DOHH2 (cell line): Measurements from ENCODE around the gene PTGES.

Experiments used
- H3F3A ChIP-seq: fragments of 200-600 bp; sonication (generic), shearing (Covaris generic); 2 replicates; pipeline ENCODE4 v1.6.0; 2016; ENCODE audit warnings: antibody characterized with exemption, mild to moderate bottlenecking; ENCODE audit not compliant: control insufficient read depth, insufficient read depth
- H3K27ac ChIP-seq: fragments of 200-600 bp; sonication (generic); 2 replicates; pipeline ENCODE4 v1.5.1; 2014; ENCODE audit warnings: low read depth, mild to moderate bottlenecking, low read length, moderate library complexity
- H3K27me3 ChIP-seq: fragments of 200-600 bp; sonication (generic); 2 replicates; pipeline ENCODE4 v1.6.1; 2014; ENCODE audit warnings: mild to moderate bottlenecking, low read length, mixed read lengths; ENCODE audit not compliant: control insufficient read depth
- H3K36me3 ChIP-seq: fragments of 200-600 bp; sonication (generic); 2 replicates; pipeline ENCODE4 v1.6.1; 2014; ENCODE audit warnings: mild to moderate bottlenecking, low read length, moderate library complexity, mixed read lengths; ENCODE audit not compliant: control insufficient read depth
- H3K4me1 ChIP-seq: fragments of 200-600 bp; sonication (generic); 2 replicates; pipeline ENCODE4 v1.6.1; 2014; ENCODE audit warnings: mild to moderate bottlenecking, low read length, mixed read lengths; ENCODE audit not compliant: control insufficient read depth
- H3K4me2 ChIP-seq: fragments of 200-600 bp; sonication (generic); 2 replicates; pipeline ENCODE4 v1.6.0; 2014; ENCODE audit warnings: mild to moderate bottlenecking, low read length, moderate library complexity
- H3K4me3 ChIP-seq: fragments of 200-600 bp; sonication (generic); 2 replicates; pipeline ENCODE4 v1.5.1; 2014; ENCODE audit warnings: mild to moderate bottlenecking, low read length, mixed read lengths
- H3K79me2 ChIP-seq: fragments of 200-600 bp; sonication (generic); 2 replicates; pipeline ENCODE4 v1.6.1; 2014; ENCODE audit warnings: mild to moderate bottlenecking, low read length, mixed read lengths; ENCODE audit not compliant: control insufficient read depth
- H3K9me2 ChIP-seq: fragments of 200-600 bp; sonication (generic); replicated peaks from 2 replicates; pipeline ENCODE4 v1.6.1; 2014; ENCODE audit warnings: mild to moderate bottlenecking, low read length, mixed read lengths; ENCODE audit not compliant: control insufficient read depth
- H3K9me3 ChIP-seq: fragments of 200-600 bp; sonication (generic); 2 replicates; pipeline ENCODE4 v1.6.1; 2014; ENCODE audit warnings: antibody characterized with exemption, low read length, mixed read lengths; ENCODE audit not compliant: control insufficient read depth, insufficient read depth
- H4K20me1 ChIP-seq: fragments of 200-600 bp; sonication (generic); 2 replicates; pipeline ENCODE4 v1.6.0; 2014; ENCODE audit warnings: low read depth, mild to moderate bottlenecking, antibody characterized with exemption, low read length, moderate library complexity; ENCODE audit not compliant: control insufficient read depth, insufficient read depth
- CTCF ChIP-seq: fragments of 200-600 bp; sonication (generic); IDR thresholded peaks from one replicate; pipeline ENCODE4 v1.5.1; 2014; ENCODE audit warnings: antibody characterized with exemption, mild to moderate bottlenecking, low read depth, low read length; ENCODE audit not compliant: poor library complexity, severe bottlenecking
- EZH2phosphoT487 ChIP-seq: fragments of 200-600 bp; sonication (generic); IDR thresholded peaks from 2 replicates; pipeline ENCODE4 v1.6.1; 2017; ENCODE audit warnings: borderline replicate concordance, mild to moderate bottlenecking, antibody characterized with exemption, low read length, moderate library complexity, mixed read lengths

PTGES gene

GRCh38 chr9:129728744-129729143 lies 24.1 kb downstream of the PTGES start:
- no peak overlapping the region for H3K4me2 ChIP-seq

DNA sequence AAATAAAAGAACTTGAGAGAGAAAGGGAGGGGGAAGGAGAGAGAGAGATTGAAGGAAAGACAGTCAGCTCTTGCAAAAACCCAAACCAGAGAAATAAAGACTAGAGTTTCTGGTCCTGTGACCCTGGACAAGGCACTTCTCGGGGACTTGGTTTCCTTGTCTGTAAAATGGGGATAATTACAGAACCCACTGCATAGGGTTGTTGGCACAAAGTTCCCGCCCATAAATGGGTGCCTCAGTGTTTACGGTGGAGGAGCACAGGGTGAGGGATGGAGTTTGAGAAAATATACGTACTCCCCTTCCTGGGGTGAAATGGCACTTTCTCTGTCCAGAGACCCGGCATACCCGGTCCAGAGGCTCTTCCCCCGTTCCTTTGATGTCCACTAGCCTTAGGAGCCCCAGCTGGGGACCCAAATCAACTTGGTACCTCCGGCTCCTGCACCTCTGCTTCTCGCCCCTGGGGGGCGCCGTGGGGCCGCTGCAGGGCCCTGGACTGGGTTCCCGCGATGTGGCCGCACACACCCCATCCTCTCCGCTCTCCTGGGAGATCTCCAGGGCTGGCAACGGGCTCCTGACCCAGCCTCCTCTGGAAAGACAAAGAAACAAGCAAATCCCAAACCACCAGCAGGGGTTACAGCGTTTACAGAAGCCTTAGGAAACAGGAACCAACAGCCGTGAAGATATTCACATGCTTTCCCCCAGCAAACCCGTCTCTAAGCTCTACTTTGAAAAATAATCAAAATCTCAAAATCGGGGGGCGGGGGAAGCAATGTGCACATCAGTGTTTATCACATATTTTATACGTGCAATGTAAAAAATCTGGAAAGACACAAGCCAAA lies 26.3 kb downstream of the PTGES start:
- 0 out of 2 replicates have a peak, but pooled peaks cover 2% of the 10 kb centered on the region for H3K27me3 ChIP-seq
- no peak overlapping the region for H3K4me3 ChIP-seq

More at GRCh38 chr9:129728744-129729143, 24.1 kb downstream of the PTGES start:
- H3K79me2 ChIP-seq: no peaks in the 10 kb centered on the region
- no peak overlapping the region for H3K27ac ChIP-seq
- no peak overlapping the region for H3K4me3 ChIP-seq
- H3K27me3 ChIP-seq: 0 out of 2 replicates have a peak, but pooled peaks cover 2% of the 10 kb centered on the region
- no peak for TF ChIP-seq EZH2phosphoT487
- TF ChIP-seq CTCF: no peak
- no peaks in the 10 kb centered on the region for H3F3A ChIP-seq
- H3K4me1 ChIP-seq: no peaks in the 10 kb centered on the region
- H4K20me1 ChIP-seq: no peaks in the 10 kb centered on the region
- H3K36me3 ChIP-seq: no peaks in the 10 kb centered on the region
- H3K9me3 ChIP-seq: no peaks in the 10 kb centered on the region
- no peaks in the 10 kb centered on the region for H3K9me2 ChIP-seq

DNA sequence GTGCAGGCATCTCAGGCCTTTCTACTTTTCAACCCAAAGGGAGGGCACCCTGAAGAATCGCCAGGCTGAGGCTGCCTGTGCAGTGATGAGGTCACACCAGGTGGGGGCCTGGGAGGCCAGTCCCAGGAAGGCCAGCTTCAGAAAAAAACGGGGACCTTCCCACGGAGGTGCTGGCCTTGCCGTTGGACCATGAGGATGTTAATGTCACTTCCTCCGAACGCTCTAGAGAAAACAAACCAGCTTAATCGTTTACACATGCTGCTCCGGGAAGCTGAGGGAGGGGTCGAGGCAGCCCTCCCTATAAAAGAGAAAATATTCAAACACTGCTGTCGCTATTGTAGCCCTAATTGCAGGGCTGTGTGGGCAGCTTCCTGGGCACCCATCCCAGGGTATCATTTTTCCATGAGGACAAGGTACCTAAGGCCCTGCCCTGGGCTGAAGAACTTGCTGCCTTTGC lies 27.0 kb downstream of the PTGES start:
- no peak overlapping the region for H3K27ac ChIP-seq
- TF ChIP-seq CTCF: no peak
- no peaks in the 10 kb centered on the region for H3K9me2 ChIP-seq
- no peaks in the 10 kb centered on the region for H3K79me2 ChIP-seq
- H3K27me3 ChIP-seq: no peaks in the 10 kb centered on the region
- no peak overlapping the region for H3K4me3 ChIP-seq
- H3K36me3 ChIP-seq: no peaks in the 10 kb centered on the region
- H3K9me3 ChIP-seq: no peaks in the 10 kb centered on the region
- no peak overlapping the region for H3K4me2 ChIP-seq
- no peaks in the 10 kb centered on the region for H3F3A ChIP-seq
- H3K4me1 ChIP-seq: no peaks in the 10 kb centered on the region
- H4K20me1 ChIP-seq: no peaks in the 10 kb centered on the region

More for the DNA sequence above, 26.3 kb downstream of the PTGES start:
- no peaks in the 10 kb centered on the region for H3K9me2 ChIP-seq
- no peaks in the 10 kb centered on the region for H3F3A ChIP-seq
- no peak overlapping the region for H3K4me2 ChIP-seq
- no peak for TF ChIP-seq EZH2phosphoT487
- TF ChIP-seq CTCF: peak; percentile 94
- no peaks in the 10 kb centered on the region for H4K20me1 ChIP-seq
- no peaks in the 10 kb centered on the region for H3K4me1 ChIP-seq
- no peaks in the 10 kb centered on the region for H3K9me3 ChIP-seq
- no peaks in the 10 kb centered on the region for H3K36me3 ChIP-seq
- H3K79me2 ChIP-seq: no peaks in the 10 kb centered on the region
- no peak overlapping the region for H3K27ac ChIP-seq
